NCI-H1105 treated with DMSO at 0.1 percent for 48 hours (cell line): ENCODE data around the gene TMEM270.

Experiments
- DNase-seq: peaks from one replicate; lab custom pipeline; 2025; lab: John Stamatoyannopoulos, UW

Gene TMEM270

DNA sequence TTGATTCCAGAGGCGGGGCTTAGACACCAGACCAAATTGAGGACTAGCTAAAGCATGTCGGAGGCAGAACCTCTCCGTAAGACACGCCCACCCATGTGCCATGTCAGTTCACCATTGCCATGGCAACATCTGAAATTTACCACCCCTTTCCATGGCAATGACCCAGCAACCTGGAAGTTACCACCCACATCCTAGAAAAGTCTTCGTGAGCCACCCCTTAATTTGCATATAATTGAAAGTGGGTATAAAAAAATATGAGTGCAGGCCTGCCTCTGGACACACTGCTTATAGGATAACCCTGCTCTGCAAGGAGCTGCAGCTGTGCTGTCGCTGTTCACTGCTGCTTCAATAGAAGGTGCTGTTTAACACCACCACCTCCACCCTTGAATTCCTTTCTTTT lies 28.0 kb downstream of the TMEM270 start:
- DNase-seq = no peak

DNA sequence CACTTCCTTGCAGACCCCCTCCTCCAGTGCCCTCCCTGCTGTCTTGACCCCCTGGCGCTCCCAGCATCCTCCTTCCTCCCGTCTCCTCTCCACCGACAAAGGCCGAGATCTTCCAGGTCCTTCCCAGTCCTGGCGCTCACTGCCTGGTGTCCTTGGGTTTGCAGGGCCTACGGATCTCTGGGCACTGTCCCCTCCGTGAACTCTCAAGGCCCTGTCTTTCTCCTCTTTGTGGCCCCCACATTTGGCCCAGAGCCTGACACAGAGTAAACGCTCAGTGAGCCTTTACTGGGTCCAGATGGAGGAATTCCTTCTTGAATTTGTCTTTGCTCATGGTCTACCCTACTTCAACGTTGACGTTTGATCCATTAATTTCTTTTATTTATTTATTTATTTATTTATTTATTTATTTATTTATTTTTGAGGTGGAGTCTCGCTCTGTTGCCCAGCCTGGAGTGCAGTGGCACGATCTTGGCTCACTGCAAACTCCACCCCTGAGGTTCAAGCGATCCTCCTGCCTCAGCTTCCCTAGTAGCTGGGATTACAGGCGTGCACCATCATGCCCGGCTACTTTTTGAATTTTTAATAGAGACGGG lies 29.7 kb downstream of the TMEM270 start:
- DNase-seq = no peak

DNA sequence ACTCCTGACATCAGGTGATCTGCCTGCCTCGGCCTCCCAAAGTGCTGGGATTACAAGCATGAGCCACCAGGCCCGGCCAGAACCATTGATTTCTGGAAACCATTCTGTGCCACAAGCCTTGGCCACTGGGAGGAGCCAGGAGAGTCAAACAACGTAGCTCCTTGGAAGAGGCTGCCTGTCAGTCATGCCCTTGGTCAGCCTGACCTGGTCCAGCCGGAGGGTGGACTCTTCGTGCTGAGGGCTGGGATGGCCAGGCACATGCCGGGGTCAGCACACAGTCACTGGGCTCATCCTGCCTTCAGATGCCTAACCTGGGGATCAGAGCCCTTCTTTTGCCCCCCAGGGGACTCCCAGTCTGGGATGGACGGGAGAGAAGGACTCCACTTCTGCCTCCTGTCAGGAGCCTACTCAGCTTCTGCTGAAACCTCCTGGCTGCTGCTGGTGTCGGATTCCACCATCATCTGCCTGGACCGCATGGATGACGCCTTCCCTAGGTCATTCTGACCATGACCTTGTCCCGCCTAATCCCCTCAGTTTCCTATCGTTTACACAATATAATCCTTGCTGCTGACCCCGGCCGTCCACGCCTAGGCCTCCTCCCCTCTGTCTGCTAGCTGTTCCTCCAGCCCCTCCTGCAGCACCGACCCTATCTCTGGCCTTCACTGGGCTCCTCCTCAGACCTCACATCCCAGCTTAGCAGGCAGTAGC lies 30.4 kb downstream of the TMEM270 start:
- no peak for DNase-seq

DNA sequence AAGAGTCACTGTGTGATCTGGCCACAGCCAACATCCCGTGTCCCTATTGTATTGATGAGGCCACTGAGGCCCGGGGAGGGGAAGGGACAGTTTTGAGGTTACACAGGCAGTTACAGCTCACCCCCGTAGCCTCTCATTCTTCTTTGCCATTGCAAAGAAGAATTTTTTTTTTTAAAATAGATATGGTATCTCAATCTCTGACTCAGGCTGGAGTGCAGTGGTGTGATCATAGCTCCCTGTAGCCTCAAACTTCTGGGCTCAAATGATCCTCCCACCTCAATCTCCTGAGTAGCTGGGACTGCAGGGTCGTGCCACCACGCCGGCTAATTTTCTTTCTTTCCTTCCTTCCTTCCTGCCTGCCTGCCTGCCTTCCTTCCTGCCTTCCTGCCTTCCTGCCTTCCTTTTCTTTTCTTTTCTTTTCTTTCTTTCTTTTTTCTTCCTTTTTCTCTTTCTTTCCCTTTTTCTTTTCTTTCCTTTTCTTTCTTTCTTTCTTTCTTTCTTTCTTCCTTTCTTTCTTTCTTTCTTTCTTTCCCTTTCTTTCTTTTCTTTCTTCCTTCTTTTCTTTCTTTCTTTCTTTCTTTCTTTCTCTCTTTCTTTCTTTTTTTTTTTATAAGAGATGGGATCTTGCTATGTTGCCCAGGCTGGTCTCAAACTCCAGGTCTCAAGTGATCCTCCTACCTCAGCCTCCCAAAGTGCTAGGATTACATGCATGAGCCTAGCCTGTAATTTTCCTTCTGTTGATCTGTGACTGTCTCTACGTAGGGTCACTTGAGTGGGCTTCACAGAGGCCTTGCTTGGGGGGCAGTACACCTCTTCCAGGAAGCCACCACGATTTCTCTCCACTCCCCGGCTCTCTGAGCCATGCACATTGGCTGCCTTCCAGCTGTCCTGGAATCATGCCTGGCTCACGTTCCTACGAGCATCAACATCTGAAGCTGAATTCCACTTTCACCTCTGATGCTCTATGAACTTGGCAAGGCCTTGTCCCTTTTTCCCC lies 31.3 kb downstream of the TMEM270 start:
- no peak for DNase-seq

GRCh38 chr7:73893342-73894101 lies 32.6 kb downstream of the TMEM270 start:
- no peak for DNase-seq

- no peak for DNase-seq
Observed at GRCh38 chr7:73894166-73894565, 33.2 kb downstream of the TMEM270 start.

DNA sequence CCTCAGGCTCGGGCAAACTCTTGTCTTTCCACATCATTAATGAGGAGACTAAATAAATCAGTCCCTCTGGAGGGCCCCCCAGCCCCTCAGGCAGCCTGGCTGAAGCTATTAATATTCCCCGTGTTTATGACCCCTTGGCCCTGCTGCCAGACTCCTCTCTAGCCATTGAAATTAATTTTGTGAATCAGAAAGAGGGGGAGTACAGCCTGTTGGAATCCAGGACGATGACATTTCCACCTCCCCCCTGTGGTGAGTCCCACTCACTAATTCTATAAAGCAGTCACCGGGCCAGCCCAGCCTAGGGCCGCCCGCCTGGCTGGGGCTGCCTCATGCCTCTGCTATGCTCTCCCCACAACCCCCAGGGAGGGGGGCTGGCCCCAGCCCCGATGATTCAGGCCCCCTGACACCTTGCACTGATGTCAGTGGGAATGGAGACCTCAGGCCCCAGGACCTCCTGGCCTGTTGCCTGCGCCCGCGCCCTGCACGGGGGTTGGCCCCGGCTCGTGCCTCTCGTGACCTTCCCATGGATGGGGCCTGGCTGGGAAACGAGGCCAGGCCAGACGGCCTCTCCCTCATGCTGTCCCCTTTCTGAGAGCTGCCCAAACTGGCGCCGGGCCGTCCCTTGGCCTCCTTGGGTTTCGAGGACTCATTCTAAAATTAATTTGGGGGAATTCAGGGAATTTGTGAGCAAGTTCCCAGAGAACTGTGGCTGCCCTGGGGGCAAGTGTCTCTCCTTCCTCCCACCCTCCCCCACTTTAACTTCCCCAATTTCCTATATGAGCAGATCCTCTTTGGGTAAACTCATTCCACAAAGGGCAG lies 34.0 kb downstream of the TMEM270 start:
- no peak for DNase-seq

- no peak for DNase-seq
Observed at GRCh38 chr7:73895626-73896025, 34.7 kb downstream of the TMEM270 start.

- no peak for DNase-seq
Observed at GRCh38 chr7:73896454-73896853, 35.5 kb downstream of the TMEM270 start.

GRCh38 chr7:73899731-73900142 lies 38.8 kb downstream of the TMEM270 start:
- DNase-seq = no peak

DNA sequence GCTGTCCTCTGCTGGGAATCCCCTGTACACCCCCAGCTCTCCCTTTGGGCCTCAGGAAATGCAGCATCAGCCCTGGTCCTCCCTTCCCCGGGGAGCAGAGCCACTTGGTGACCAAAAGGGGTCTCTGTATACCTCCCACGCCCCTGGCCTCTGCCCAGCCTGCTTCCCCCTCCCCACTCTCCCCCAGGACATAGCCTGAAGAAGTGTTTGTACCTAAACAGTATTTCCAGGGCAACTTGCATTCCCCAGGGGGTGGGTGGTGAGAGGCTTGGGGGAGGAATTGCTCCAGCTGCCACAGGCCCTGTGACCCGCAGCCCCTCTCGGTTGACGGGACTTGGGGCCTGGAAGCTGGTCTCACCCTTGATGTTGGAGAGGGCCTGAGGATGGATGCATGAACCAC lies 39.3 kb downstream of the TMEM270 start:
- no peak for DNase-seq

- no peak for DNase-seq
Observed at GRCh38 chr7:73901231-73901822, 40.4 kb downstream of the TMEM270 start.

GRCh38 chr7:73901823-73902597 lies 41.1 kb downstream of the TMEM270 start:
- no peak for DNase-seq

- DNase-seq = no peak
Observed at GRCh38 chr7:73903321-73904218, 42.6 kb downstream of the TMEM270 start.

DNA sequence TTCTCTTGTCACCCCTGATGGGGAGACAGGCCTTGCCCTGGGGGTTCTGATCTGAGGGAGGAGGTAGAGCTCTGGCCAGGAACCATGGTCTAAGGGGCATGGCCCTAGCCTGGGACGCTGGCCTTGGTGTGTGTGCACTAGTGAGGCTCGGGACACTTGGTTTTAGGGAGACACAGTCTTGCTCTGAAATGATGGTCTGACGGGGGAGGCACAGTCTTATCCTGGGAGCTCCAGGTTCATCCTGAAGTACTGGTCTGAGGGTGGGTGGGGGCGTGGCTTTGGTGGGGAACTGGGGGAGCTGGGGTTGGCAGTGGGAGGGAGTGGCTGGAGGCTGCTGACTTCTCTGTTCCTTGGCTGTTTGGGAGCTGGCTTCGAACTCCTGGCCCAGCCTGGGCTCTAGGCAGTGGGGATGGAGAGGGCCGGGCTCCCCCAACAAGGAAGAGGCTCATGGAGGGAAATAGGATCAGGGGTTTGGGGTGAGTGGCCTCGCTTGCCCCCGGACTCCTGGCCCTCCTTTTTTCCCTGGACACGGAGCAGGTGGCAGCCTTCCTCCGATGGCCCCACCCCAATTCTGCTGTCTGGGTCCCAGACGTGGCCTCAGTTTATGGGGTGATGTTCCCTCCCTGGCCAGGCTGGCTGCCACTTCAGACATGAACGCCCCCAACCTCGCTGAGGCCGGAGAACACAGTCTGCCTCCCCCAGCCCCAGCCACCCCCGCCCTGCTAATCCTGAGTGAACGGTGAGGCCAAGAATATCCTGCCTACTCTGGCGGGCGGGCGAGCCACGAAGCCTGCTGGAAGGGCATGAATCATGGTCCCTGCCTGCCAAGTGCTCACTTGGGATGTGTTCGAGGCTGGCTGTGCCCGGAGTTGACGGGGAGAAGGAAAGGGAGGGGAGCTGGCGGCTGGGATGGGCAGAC lies 43.5 kb downstream of the TMEM270 start:
- no peak for DNase-seq

DNA sequence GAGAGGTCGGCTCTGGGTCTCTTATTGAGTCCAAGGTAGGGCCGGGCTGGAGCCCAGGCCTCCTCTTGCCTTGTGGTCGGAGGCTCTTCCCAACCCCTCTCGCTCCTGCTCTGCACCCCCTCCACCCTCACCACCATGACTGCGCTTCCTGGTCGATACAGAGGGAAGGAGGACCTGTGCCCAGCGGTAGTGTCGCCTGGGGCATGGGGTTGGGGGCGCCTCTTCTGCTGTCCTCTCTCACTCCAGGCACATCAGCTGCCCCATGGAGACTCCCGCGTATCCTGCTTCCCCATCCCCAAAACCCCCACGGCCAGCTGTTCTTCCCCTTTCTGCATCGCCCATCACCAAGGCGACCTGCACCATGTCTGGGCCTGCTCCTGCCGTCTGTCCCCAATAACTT lies 44.4 kb downstream of the TMEM270 start:
- no peak for DNase-seq

DNA sequence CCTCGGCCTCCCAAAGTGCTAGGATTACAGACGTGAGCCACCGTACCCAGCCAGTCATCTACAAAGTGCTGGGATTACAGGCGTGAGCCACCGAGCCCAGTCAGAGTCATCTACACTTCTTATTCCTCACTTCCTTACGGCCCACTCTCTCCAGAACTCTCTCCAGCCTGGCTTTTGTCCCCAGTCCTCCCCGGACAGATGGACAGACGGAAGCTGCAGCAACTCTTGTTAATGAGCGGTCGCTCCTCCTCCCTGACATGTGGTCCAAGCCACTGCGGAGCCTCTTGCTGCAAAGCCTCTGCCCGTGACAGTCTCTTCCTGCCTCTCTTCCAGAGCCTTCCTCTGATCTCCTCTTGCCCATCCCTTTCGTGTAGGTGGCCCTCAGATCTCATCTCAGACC lies 45.9 kb downstream of the TMEM270 start:
- DNase-seq = no peak
